CD4-positive, alpha-beta T cell treated with Interleukin-4 for 1 hour (primary cell): Measurements from ENCODE around the gene OBP2B.
"Not testable (repeated sequence)": the region's sequence is repeated elsewhere in the genome, so short reads cannot be mapped to it uniquely, and the experiment has no call there.

Experiments used
- DNase-seq, 2 donors: peaks; one replicate each; pipeline ENCODE4 v3.0.0-alpha.2; 2020 to 2022

OBP2B gene

GRCh38 chr9:133200631-133201030 lies 8.4 kb downstream of the OBP2B start:
- DNase-seq: no peak

- peak; percentile 53 to 60 for DNase-seq
These were observed 9.3 kb downstream of the OBP2B start for GRCh38 chr9:133199648-133200321.

- no peak for DNase-seq
These were observed 14.0 kb downstream of the OBP2B start for GRCh38 chr9:133195029-133195428.

- no peak for DNase-seq
These were observed 14.5 kb downstream of the OBP2B start for GRCh38 chr9:133194597-133194996.

GRCh38 chr9:133191989-133192388 lies 17.1 kb downstream of the OBP2B start:
- DNase-seq: no peak

- no peak for DNase-seq
These were observed 19.2 kb downstream of the OBP2B start for GRCh38 chr9:133189826-133190225.

- no peak for DNase-seq
These were observed 20.2 kb downstream of the OBP2B start for GRCh38 chr9:133188843-133189180.

GRCh38 chr9:133188006-133188842 lies 20.8 kb downstream of the OBP2B start:
- no peak for DNase-seq

GRCh38 chr9:133187561-133188005 lies 21.5 kb downstream of the OBP2B start:
- DNase-seq: no peak

GRCh38 chr9:133186736-133187135 lies 22.3 kb downstream of the OBP2B start:
- no peak for DNase-seq

- DNase-seq: peak; percentile 39 to 56
These were observed 24.1 kb downstream of the OBP2B start for GRCh38 chr9:133184971-133185370.

GRCh38 chr9:133182151-133182550 lies 26.9 kb downstream of the OBP2B start:
- DNase-seq: no peak

- DNase-seq: no peak
These were observed 27.5 kb downstream of the OBP2B start for GRCh38 chr9:133181561-133181960.

GRCh38 chr9:133180953-133181352 lies 28.1 kb downstream of the OBP2B start:
- DNase-seq: no peak

GRCh38 chr9:133173056-133173455 lies 36.0 kb downstream of the OBP2B start:
- DNase-seq: no peak

- no peak for DNase-seq
These were observed 37.7 kb downstream of the OBP2B start for GRCh38 chr9:133171161-133171961.

GRCh38 chr9:133170716-133171115 lies 38.3 kb downstream of the OBP2B start:
- no peak for DNase-seq

- not testable (repeated sequence) for DNase-seq
These were observed 39.4 kb downstream of the OBP2B start for GRCh38 chr9:133169687-133170086.

- DNase-seq: no peak
These were observed 39.9 kb downstream of the OBP2B start for GRCh38 chr9:133169102-133169501.

- no peak for DNase-seq
These were observed 40.6 kb downstream of the OBP2B start for GRCh38 chr9:133168432-133168831.

GRCh38 chr9:133167769-133168168 lies 41.3 kb downstream of the OBP2B start:
- no peak for DNase-seq

- DNase-seq: no peak
These were observed 41.8 kb downstream of the OBP2B start for GRCh38 chr9:133167096-133167730.

- no peak for DNase-seq
These were observed 42.7 kb downstream of the OBP2B start for GRCh38 chr9:133166392-133166791.
